ENCODE data around the gene ALPL.
A peak's percentile ranks its signal among the peaks of the same experiment; 100 is the strongest.

Gene ALPL

GRCh38 chr1:21508580-21509350, 458 bp upstream of the ALPL start:
- H3K4me3 ChIP-seq (ENCODE audit: low read depth, low read length), result no peak overlapping the region
- peak; percentile 71 for TF ChIP-seq CTCF (IDR thresholded peaks at IDR 0.05; ENCODE audit: borderline replicate concordance, insufficient read depth, low read depth, low read length)

GRCh38 chr1:21510113-21510493, 880 bp downstream of the ALPL start:
- TF ChIP-seq CTCF (IDR thresholded peaks at IDR 0.05; ENCODE audit: borderline replicate concordance, insufficient read depth, low read depth, low read length), result no peak
- no peak overlapping the region for H3K4me3 ChIP-seq (ENCODE audit: low read depth, low read length)

- H3K4me3 ChIP-seq (ENCODE audit: low read depth, low read length), result no peak overlapping the region
Measured at GRCh38 chr1:21510885-21511578, 1.8 kb downstream of the ALPL start.

GRCh38 chr1:21511579-21512522, 2.6 kb downstream of the ALPL start:
- no peak overlapping the region for H3K4me3 ChIP-seq (ENCODE audit: low read depth, low read length)
- no peak for TF ChIP-seq CTCF (IDR thresholded peaks at IDR 0.05; ENCODE audit: borderline replicate concordance, insufficient read depth, low read depth, low read length)

More at GRCh38 chr1:21510885-21511578, 1.8 kb downstream of the ALPL start:
- no peak for TF ChIP-seq CTCF (IDR thresholded peaks at IDR 0.05; ENCODE audit: borderline replicate concordance, insufficient read depth, low read depth, low read length)

GRCh38 chr1:21514245-21514644, 5.0 kb downstream of the ALPL start:
- TF ChIP-seq CTCF (IDR thresholded peaks at IDR 0.05; ENCODE audit: borderline replicate concordance, insufficient read depth, low read depth, low read length), result no peak
- no peak overlapping the region for H3K4me3 ChIP-seq (ENCODE audit: low read depth, low read length)

- no peak for TF ChIP-seq CTCF (IDR thresholded peaks at IDR 0.05; ENCODE audit: borderline replicate concordance, insufficient read depth, low read depth, low read length)
- H3K4me3 ChIP-seq (ENCODE audit: low read depth, low read length), result no peak overlapping the region
Measured at GRCh38 chr1:21517161-21517589, 8.0 kb downstream of the ALPL start.
